Measurements from ENCODE around the gene C3AR1. TPM values are rescaled to one million over a fixed set of nuclear protein-coding genes. Genes with fewer than 3 reads are reported as not detected.

Gene C3AR1
- total RNA-seq, 1 experiment from 2014 or later, result 0.09 TPM

- TF ChIP-seq ZNF121 (CRISPR knock-in tag; IDR thresholded peaks at IDR 0.05) (peak; percentile 93), NFATC4 (CRISPR knock-in tag; IDR thresholded peaks at IDR 0.05) (no peak), ATF6 (CRISPR knock-in tag; IDR thresholded peaks at IDR 0.05) (no peak), TP53 (CRISPR knock-in tag; IDR thresholded peaks at IDR 0.05) (0 out of 2 replicates have a peak, but pooled peaks have one; percentile 36), ZNF263 (CRISPR knock-in tag; IDR thresholded peaks at IDR 0.05; ENCODE audit: low read depth) (no peak), NFYB (CRISPR knock-in tag; conservative IDR thresholded peaks at IDR 0.05; ENCODE audit: low read depth) (no peak), TEAD4 (CRISPR knock-in tag; IDR thresholded peaks at IDR 0.05) (no peak), STAT6 (CRISPR knock-in tag; conservative IDR thresholded peaks at IDR 0.05; ENCODE audit: low read depth) (no peak), USF2 (CRISPR knock-in tag; IDR thresholded peaks at IDR 0.05) (no peak), SOX15 (CRISPR knock-in tag; IDR thresholded peaks at IDR 0.05) (no peak), ZNF532 (CRISPR knock-in tag; IDR thresholded peaks at IDR 0.05; ENCODE audit: borderline replicate concordance) (no peak), ZNF423 (CRISPR knock-in tag; IDR thresholded peaks at IDR 0.05) (peak; percentile 51; the same call in 1 of the 2 replicates), ZNF219 (CRISPR knock-in tag; IDR thresholded peaks at IDR 0.05; ENCODE audit: borderline replicate concordance) (no peak), GTF2I (CRISPR knock-in tag; conservative IDR thresholded peaks at IDR 0.05) (no peak), ELF4 (CRISPR knock-in tag; IDR thresholded peaks at IDR 0.05; ENCODE audit: low read depth) (no peak), ZNF281 (CRISPR knock-in tag; IDR thresholded peaks at IDR 0.05) (no peak), MXD4 (CRISPR knock-in tag; IDR thresholded peaks at IDR 0.05; ENCODE audit: borderline replicate concordance) (no peak), ZNF138 (CRISPR knock-in tag; conservative IDR thresholded peaks at IDR 0.05) (no peak), CTCF (IDR thresholded peaks at IDR 0.05) (no peak)
Observed at GRCh38 chr12:8032242-8033152, 33.7 kb downstream of the C3AR1 start, which contains the start of gene FOXJ2 (continued).
